ENCODE measurements around the gene RUFY4.

Gene RUFY4

GRCh38 chr2:218070587-218070986 is 1.5 kb downstream of the RUFY4 start:
- Histone ChIP-seq H2AFZ (ENCODE audit: low read length) (no peak overlapping the region), H3K36me3 (ENCODE audit: insufficient read depth, low read length) (no peaks in the 10 kb centered on the region), H3F3A (ENCODE audit: low read depth) (peaks cover 2% of the 10 kb centered on the region; the same call in 1 of the 2 replicates), H3K9me3 (ENCODE audit: insufficient read depth, low read depth, low read length) (no peaks in the 10 kb centered on the region), H4K20me1 (ENCODE audit: insufficient read depth, low read length, poor library complexity, severe bottlenecking) (no peaks in the 10 kb centered on the region), H3K4me3 (ENCODE audit: low read length, poor library complexity, severe bottlenecking) (no peak overlapping the region), H3K4me1 (ENCODE audit: insufficient read depth, low read length, poor library complexity, severe bottlenecking) (peaks cover 23% of the 10 kb centered on the region), H3K4me2 (ENCODE audit: low read depth, low read length, poor library complexity, severe bottlenecking) (no peak overlapping the region), H3K9me2 (replicated peaks; ENCODE audit: low read depth, low read length) (no peaks in the 10 kb centered on the region), H3K27me3 (ENCODE audit: insufficient read depth, low read length, poor library complexity, severe bottlenecking) (no peaks in the 10 kb centered on the region), H3K79me2 (ENCODE audit: insufficient read depth, low read length) (no peaks in the 10 kb centered on the region), H3K9ac (ENCODE audit: low read depth, low read length, poor library complexity, severe bottlenecking) (no peak overlapping the region)
- TF ChIP-seq CTCF (conservative IDR thresholded peaks at IDR 0.05; ENCODE audit: low read length) (no peak), EZH2phosphoT487 (IDR thresholded peaks at IDR 0.05; ENCODE audit: borderline replicate concordance) (no peak)

- H3K9me2 ChIP-seq (replicated peaks; ENCODE audit: low read depth, low read length) = no peaks in the 10 kb centered on the region
- H4K20me1 ChIP-seq (ENCODE audit: insufficient read depth, low read length, poor library complexity, severe bottlenecking) = no peaks in the 10 kb centered on the region
- no peak for TF ChIP-seq CTCF (conservative IDR thresholded peaks at IDR 0.05; ENCODE audit: low read length)
- no peak for TF ChIP-seq EZH2phosphoT487 (IDR thresholded peaks at IDR 0.05; ENCODE audit: borderline replicate concordance)
- H3K79me2 ChIP-seq (ENCODE audit: insufficient read depth, low read length) = no peaks in the 10 kb centered on the region
- H3K27me3 ChIP-seq (ENCODE audit: insufficient read depth, low read length, poor library complexity, severe bottlenecking) = no peaks in the 10 kb centered on the region
- no peak overlapping the region for H3K9ac ChIP-seq (ENCODE audit: low read depth, low read length, poor library complexity, severe bottlenecking)
- H3F3A ChIP-seq (ENCODE audit: low read depth) = peaks cover 2% of the 10 kb centered on the region; the same call in 1 of the 2 replicates
- no peak overlapping the region for H3K4me2 ChIP-seq (ENCODE audit: low read depth, low read length, poor library complexity, severe bottlenecking)
- H3K9me3 ChIP-seq (ENCODE audit: insufficient read depth, low read depth, low read length) = no peaks in the 10 kb centered on the region
- no peak overlapping the region for H2AFZ ChIP-seq (ENCODE audit: low read length)
- peaks cover 20% of the 10 kb centered on the region for H3K4me1 ChIP-seq (ENCODE audit: insufficient read depth, low read length, poor library complexity, severe bottlenecking)
- H3K4me3 ChIP-seq (ENCODE audit: low read length, poor library complexity, severe bottlenecking) = no peak overlapping the region
- no peaks in the 10 kb centered on the region for H3K36me3 ChIP-seq (ENCODE audit: insufficient read depth, low read length)
Measured at GRCh38 chr2:218071218-218071937, 2.3 kb downstream of the RUFY4 start.

- no peak overlapping the region for H3K4me2 ChIP-seq (ENCODE audit: low read depth, low read length, poor library complexity, severe bottlenecking)
- no peak overlapping the region for H2AFZ ChIP-seq (ENCODE audit: low read length)
- no peaks in the 10 kb centered on the region for H3K9me3 ChIP-seq (ENCODE audit: insufficient read depth, low read depth, low read length)
- H3K4me3 ChIP-seq (ENCODE audit: low read length, poor library complexity, severe bottlenecking) = no peak overlapping the region
- no peak overlapping the region for H3K9ac ChIP-seq (ENCODE audit: low read depth, low read length, poor library complexity, severe bottlenecking)
- no peaks in the 10 kb centered on the region for H3F3A ChIP-seq (ENCODE audit: low read depth)
- no peaks in the 10 kb centered on the region for H3K36me3 ChIP-seq (ENCODE audit: insufficient read depth, low read length)
- no peaks in the 10 kb centered on the region for H3K79me2 ChIP-seq (ENCODE audit: insufficient read depth, low read length)
- H3K9me2 ChIP-seq (replicated peaks; ENCODE audit: low read depth, low read length) = no peaks in the 10 kb centered on the region
- H3K4me1 ChIP-seq (ENCODE audit: insufficient read depth, low read length, poor library complexity, severe bottlenecking) = peaks cover 15% of the 10 kb centered on the region
- H3K27me3 ChIP-seq (ENCODE audit: insufficient read depth, low read length, poor library complexity, severe bottlenecking) = no peaks in the 10 kb centered on the region
- no peaks in the 10 kb centered on the region for H4K20me1 ChIP-seq (ENCODE audit: insufficient read depth, low read length, poor library complexity, severe bottlenecking)
- TF ChIP-seq CTCF (conservative IDR thresholded peaks at IDR 0.05; ENCODE audit: low read length) = no peak
- no peak for TF ChIP-seq EZH2phosphoT487 (IDR thresholded peaks at IDR 0.05; ENCODE audit: borderline replicate concordance)
Measured at GRCh38 chr2:218072002-218072401, 2.9 kb downstream of the RUFY4 start.
